Ramos (cell line): Measurements from ENCODE around the gene SUSD4.

ENCODE experiments used
- in situ Hi-C: fragments of 300-500 bp; cut with MboI; formaldehyde crosslinking; loops from one replicate; pipeline ENCODE4 v1.14.3; 2022; ENCODE audit warnings: low sequenced_read_pairs; ENCODE audit not compliant: unreplicated experiment

SUSD4 gene

DNA sequence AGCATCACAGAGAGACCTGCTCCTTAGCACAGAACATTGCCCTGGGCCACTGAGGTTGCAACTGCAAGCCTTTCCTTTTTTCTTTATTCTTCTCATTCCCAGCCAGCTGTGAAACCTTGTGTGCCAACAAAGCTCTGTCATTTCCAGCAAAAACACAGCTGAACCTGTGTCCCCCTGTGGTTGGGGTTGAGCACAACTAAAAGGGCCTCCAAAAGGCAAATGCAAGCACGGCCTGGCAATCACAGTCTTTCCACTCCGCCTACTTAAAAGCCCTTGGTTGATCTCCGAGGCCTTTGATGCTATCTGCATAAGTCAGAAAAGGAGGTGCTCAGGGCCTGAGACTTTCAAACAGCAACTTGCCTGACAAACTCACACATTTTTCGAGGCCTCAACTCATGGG, 32.7 kb downstream of the SUSD4 start:
- in situ Hi-C loops: no loop called here

- in situ Hi-C loops: no loop called here
Observed at GRCh38 chr1:223330466-223330865, 33.5 kb downstream of the SUSD4 start.

DNA sequence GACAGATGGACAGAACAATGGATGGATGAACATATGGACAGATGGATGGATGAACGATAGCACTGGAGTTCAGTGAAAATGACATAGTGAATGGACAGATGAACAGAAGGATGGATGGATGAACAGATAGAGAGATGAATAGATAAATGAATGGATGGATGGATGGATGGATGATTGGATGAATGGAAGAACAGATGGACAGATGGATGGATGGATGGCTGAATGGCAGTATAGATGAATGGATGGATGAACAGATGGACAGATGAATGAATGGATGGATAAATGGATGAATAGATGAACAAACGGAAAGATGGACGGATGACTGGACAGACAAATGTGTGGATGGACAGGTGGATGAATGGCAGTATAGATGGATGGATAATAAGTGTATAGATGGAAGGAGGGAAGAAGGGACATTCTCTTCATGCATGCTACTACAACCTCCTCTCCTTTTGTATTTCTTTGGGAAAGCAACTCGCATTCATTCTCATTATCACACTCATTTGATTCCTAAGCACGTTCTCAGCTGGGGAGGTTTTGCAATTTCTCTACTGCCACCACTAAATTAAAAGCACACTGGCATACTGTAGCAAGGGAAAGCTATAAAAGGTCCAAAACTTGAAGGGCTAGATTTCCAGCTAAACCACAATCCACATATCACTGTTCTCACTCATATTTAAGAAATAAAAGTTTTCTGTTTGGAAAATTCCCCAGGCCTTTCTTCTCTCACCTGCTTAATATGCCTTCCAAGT, 34.1 kb downstream of the SUSD4 start:
- in situ Hi-C loops: no loop called here

DNA sequence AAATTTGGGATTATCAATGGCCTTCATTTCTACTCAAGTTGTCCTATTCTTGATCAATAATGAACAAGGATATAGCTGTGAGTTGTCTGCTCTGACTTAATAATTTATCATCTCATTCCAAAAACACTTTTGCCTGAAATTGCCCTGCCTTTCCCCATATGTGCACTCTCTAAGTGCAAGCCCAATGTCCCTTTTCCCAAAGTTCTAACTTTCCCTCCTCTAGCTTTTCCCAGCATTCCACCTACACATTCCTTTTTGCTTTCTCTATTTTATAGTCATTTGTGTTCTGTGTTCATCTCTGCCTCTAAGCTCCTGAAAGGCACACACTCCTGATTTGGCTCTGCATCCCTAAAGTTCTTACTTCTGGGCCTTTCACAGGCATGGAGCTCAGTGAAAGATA, 34.7 kb downstream of the SUSD4 start:
- in situ Hi-C loops: no loop called here

GRCh38 chr1:223328566-223328965, 35.4 kb downstream of the SUSD4 start:
- in situ Hi-C loops: no loop called here

DNA sequence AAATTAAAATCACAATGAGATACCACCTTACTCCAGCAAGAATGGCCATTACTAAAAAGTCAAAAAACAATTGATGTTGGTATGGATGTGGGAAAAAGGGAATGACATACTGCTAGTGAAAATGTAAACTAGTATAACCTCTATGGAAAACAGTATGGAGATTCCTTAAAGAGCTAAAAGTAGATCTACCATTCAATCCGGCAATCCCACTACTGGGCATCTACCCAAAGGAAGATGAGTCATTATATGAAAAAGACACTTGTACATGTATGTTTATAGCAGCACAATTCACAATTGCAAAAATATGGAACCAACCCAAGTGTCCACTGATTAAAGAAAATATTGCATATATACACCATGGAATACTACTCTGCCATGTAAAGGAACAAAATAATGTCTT, 37.2 kb downstream of the SUSD4 start:
- in situ Hi-C loops: no loop called here

DNA sequence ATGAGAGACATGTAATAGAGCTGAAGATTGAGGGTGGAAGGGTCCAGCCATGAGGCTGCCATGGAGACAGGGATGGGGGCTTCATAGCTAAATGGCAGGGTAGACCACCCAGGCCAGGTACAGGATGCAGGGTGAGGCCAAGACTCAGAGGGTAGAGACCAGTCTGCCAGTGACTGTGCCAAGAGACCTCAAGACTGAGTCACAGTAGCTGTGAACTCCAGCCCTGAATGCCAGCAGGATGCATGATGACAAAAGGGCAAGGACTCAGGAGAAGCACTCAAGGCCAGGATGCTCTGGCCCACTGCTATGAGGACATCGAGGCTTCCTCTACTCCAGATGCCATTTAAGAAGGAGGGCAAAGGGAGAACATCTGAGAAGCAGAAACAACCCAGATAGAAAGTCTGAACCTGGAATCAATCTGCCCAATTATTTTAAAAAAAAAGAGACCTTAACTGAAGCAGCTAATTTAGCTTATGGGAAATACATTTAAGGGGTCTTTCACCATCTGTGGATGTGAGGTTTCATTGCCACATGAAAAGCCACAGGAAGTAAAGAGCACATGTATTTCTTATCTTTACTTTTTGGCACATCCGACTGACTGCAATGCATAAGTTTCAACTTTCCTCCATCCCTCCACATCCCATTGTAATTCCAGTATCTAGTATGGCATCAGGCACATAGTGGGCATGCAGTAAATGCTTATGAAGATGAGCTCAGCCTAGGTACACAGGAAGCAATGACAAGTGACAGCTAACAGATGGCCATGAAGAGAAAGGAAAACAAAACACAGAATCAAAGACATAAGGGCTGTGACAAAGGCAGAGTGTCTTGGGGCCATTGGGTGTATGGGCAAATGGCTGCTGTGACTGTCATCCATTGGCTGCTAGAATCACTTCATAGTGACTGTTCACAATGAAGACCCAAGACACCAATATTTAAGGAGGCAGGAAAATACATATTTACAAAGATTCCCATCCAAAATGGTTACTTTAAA, 40.2 kb downstream of the SUSD4 start:
- in situ Hi-C loops: no loop called here

GRCh38 chr1:223322868-223323267, 41.1 kb downstream of the SUSD4 start:
- in situ Hi-C loops: no loop called here

GRCh38 chr1:223320959-223321358, 43.0 kb downstream of the SUSD4 start:
- in situ Hi-C loops: no loop called here

DNA sequence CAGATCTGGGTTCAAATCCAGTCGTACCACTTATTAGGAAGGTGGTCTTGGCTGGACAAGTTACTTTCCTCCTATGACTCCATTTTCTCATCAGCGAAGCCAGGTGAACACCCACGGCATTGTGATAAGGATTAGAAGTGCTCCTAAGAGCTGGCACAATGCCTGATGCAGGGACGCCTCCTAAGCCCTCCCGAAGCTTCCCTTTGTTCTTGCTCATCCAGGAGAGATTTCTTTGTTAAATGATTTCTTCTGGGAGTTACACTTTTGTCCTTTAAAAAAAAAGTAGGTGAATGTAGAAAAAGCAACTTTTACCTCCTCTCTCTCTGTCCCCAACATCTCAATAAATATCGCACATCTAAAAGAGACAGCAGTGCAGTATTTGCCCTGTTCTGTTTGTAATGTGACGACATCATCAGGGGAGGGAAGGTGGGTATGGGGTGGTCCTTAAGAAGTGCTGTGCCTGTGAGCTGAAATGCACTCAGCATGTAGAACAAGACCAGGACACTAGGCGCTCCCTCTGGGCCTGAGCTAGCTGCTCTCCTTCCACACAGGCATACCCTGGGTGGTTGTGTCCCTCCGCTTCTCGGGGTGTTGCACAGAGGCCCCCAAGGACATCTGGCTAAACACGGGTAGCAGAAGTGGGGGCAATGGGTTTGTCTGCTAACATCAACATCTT, 43.9 kb downstream of the SUSD4 start:
- in situ Hi-C loops: no loop called here

DNA sequence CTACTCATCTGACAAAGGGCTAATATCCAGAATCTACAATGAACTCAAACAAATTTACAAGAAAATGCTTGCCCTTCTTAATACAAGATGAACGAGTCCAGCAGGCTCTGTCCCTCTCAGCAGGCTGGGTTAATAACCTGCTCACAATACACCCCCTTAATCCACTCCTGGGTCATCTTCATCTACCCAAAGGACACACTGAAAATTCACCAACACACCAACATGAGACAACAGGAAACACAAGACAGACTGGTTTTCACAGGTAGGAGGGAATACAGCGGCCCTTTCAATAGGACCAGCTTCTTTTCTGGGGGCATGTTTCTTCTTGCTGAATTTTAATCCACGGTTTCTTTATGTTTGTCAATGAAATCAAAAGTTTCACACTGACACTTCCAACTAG, 44.6 kb downstream of the SUSD4 start:
- in situ Hi-C loops: no loop called here

DNA sequence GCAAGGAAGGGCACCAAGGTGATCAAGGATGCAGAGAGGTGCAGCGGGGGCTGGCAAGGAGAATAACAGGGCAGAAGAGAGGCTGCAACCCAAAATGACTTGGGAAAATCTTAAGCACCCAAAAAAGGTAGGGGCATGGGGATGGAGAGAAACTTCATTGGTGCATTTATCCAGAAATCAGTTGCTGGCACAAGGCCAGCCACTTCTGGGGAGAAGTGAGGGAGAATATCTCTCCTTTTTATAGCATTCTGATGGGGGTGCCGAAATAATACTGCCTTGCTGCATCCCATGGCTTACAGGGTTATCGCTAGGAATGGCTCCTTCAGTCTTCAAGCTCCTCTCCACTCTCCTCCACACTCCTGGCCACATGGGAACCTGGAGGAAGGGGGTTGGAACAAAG, 47.9 kb downstream of the SUSD4 start:
- in situ Hi-C loops: no loop called here

- in situ Hi-C loops: no loop called here
Observed at GRCh38 chr1:223315665-223316064, 48.3 kb downstream of the SUSD4 start.

DNA sequence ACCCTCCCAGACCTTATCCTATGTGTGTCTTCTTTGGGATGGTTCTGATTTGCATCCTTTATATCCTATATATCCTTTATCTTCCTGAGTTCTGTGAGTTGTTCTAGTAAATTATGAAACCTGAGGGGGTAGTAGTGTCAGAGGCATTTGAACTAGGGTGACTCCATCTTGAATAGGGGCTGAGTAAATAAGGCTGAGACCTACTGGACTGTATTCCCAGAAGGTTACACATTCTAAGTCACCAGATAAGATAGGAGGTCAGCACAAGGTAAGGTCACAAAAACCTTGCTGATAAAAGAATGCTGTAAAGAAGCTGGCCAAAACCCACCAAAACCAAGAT, 50.6 kb downstream of the SUSD4 start:
- in situ Hi-C loops: no loop called here

GRCh38 chr1:223312705-223313414, 51.1 kb downstream of the SUSD4 start:
- in situ Hi-C loops: no loop called here

DNA sequence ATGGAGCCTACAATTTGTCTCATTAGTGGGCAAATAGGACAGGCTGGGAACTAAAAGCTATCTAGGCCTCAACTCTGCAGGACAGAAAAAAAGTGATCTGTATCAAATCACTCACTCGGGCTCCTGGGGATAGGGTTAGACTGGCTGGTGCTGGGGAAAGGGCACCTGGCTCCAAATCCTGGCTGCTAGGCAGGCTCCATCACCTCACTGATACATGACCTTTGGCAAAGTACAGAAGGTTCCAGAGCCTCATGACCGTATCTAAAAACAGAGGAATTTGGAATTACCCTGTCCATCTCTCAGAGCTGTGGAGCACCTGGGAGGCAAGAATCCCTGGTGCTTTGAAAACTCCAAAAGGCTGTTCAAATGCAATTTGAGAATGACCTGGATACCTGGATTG, 51.7 kb downstream of the SUSD4 start:
- in situ Hi-C loops: no loop called here

DNA sequence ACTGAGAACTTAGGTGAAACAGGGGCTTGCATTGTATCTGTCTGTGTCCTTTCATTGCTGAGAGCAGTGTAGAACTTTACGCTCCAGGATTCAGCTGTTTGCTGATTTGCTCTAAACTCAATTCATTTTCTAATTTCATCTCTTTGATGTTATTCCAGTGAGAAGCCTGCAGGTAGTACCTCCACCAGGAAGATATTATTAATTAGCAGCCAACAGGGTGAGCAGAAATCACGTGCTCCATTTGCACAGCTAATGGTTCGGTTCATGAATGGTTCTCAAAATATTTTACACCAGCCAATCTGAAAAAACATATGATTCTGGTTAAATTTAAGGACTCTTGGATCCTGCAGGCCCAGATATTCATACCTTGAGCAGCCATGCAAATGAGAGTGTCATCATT, 52.1 kb downstream of the SUSD4 start:
- in situ Hi-C loops: no loop called here

- in situ Hi-C loops: no loop called here
Observed at GRCh38 chr1:223308136-223308535, 55.8 kb downstream of the SUSD4 start.

- in situ Hi-C loops: no loop called here
Observed at GRCh38 chr1:223307544-223307943, 56.4 kb downstream of the SUSD4 start.

DNA sequence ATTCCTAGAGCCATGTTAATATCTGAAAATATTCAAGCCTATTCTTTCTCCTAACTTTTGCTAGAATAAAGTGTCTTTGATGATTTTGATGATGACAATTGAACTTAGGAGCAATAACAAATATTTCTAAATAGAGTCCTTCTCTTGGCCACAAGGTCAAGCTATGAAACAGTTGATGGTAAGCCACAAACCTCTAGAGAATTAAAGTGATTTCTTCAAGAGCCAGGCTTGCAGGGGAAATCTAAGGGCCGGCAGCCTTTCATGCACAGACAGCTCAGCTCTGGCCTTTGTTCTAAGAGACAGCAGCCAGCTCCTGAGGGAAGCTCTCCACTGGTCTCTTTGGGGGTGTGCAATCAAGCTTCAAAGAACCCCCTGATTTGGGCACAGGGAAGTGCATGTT, 59.0 kb downstream of the SUSD4 start:
- in situ Hi-C loops: no loop called here
